GM12864 (cell line): Measurements from ENCODE around the gene LIX1L.

ENCODE experiments used
- DNase-seq: peaks from one replicate; pipeline ENCODE4 v3.0.0-alpha.2; 2011; ENCODE audit warnings: low read depth
- H3K4me3 ChIP-seq: 2 replicates; pipeline ENCODE4 v1.5.1; 2011; ENCODE audit warnings: mild to moderate bottlenecking, low read depth, low read length, control low read depth
- CTCF ChIP-seq: IDR thresholded peaks from 2 replicates; pipeline ENCODE4 v1.5.1; 2011; ENCODE audit warnings: low read depth, mild to moderate bottlenecking, moderate library complexity, low read length, control low read depth, inconsistent platforms; ENCODE audit errors: missing control alignments

Gene LIX1L

DNA sequence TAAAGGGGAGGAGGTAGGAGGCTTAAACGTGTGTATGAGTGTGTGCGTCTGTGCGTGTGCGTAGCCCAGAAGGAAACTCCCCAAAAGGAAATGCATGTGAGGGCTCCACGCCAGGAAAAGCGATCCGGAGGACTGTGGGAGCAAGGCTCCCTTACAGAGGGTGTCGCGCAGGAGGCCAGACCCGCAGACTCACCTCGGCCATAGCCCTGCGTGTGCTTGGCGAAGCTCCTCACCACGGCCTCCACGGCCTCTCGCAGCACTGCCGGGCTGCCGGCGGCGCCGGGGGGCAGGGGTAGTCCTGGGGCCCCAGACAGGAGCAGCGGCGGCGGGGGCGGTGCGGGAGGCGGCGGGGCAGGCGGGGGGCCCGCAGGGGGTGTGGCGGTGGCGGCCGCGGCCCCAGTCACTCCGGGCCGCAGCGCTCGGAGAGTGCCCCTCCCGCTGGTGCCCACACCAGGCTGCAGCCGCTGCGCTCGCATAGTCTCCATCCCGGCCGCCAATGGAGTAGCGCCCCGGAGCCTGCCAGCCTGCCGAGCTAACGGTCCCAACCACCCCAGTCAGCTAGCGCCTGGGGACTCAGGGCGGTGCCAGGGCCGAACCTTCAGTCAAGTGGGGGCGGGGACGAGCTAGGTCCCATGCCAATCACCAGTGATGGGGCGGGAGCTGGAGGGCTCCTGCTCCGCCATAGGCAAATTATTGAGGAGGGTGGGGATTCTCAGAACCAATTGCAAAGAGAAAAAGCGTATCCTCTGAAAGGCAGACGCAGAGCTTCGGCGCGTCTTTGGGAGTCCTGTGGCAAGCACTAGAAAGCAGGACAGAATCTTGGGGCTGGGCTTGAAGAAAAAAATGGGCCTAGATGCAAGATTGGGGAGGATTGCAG, at the start of gene LIX1L:
Gene LIX1L (minus strand): TSS at position 575 of the 877 bp plus-strand sequence. CDS start 90 bp downstream, at position 485.
- peak; percentile 89 for DNase-seq
- no peak for TF ChIP-seq CTCF
- H3K4me3 ChIP-seq = peak within 1 kb of the TSS; percentile 94

DNA sequence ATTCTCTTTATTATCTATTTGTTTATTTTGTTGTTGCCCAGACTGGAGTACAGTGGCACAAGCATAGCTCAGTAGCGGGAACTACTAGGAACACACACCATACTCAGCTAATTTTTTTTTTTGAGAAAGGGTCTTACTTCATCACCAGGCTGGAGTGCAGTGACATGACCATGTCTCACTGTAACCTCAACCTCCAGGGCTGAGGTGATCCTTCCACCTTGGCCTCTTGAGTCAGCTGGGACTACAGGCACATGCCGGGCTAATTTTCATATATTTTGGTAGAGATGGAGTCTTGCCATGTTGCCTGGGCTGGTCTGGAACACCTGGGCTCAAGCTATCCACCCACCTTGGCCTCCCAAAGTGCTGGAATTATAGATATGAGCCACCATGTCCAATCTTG, 43.9 kb upstream of the LIX1L start:
- TF ChIP-seq CTCF = no peak
- no peak for DNase-seq
- no peak overlapping the region for H3K4me3 ChIP-seq

DNA sequence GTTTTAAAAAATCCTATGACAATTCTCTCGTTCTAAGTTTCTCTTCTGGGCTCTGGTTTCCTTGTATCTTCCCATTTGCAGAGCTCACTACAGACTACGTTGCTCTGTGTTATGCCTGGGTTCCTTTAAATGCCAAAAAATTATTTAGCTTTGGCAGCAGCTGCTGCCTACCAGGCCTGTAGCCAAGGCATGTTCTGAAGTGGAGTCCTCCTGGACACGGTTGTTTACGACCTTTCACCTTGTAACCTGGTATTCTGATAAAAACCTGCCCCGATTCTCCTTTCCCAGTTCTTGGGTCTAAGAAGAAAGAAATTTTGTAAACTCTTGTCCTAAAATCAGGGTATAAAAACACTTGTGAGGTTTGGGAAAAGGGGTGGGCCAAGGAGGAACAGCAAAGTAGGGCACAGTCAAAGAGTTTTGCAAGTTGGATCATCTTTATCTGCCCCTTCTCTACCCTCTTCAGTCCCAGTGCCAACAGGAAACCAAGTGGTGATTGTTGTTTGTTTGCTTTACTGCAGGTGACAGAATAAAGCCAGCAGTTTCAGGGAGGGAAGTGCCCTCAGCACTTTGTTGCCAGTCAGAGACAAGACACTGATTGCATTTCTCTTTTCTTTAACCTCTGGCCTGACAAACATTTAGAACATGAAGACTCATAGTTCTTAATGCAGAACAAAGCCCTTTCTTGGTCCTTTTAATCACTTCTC, 41.7 kb upstream of the LIX1L start:
- TF ChIP-seq CTCF = no peak
- no peak overlapping the region for H3K4me3 ChIP-seq
- no peak for DNase-seq

DNA sequence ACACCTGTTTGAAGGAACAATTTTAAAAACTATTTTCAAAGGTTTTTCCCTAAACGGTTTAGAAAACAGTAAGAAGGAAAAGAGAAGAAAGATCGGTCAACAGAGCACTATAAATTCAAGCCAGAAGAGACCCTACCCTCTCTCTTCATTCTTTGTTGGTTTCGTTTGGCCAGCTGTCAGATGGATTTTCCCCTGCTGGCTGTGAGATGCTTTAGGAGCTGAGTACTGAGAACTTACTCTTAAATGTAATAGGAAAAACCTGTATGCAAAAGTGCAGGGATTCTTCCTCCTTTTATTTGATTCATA, 39.9 kb upstream of the LIX1L start:
- no peak for DNase-seq
- TF ChIP-seq CTCF = no peak
- no peak overlapping the region for H3K4me3 ChIP-seq

GRCh38 chr1:145997016-145997717, 39.4 kb upstream of the LIX1L start:
- DNase-seq = no peak

More at GRCh38 chr1:145997016-145997717, 39.4 kb upstream of the LIX1L start:
- no peak for TF ChIP-seq CTCF
- H3K4me3 ChIP-seq = peak overlapping the region; percentile 96
